ENCODE results near the gene PIP5K1B. TPM values are rescaled to one million over a fixed set of nuclear protein-coding genes. Genes with fewer than 3 reads are reported as not detected.
A peak's percentile ranks its signal among the peaks of the same experiment; 100 is the strongest.

The PIP5K1B gene
- total and polyA plus RNA-seq, 10 of the 15 experiments (the other 5 are each of a cell fraction or from before 2014, with no cell fraction given) = 6.8 to 16.3 (median 10.6) TPM

DNA sequence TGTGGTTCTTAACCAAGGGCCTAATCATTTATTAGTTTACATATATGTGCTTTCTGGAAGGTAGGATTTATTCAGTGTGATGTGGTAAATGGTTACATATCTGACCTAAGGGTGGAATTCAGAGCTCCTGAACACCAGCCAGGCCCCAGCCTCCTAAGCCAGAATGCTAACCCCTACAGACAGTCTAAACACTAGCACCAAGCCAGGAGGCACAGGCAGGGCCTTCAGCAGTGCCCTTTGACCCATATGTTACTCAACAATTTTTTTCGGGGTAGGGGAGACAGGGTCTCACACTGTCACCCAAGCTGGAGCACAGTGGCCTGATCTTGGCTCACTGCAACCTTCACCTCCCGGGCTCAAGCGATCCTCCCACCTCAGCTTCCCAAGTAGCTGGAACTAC is 268.6 kb downstream of the PIP5K1B start:
- intact Hi-C loops (cut with micrococcal nuclease; ENCODE audit: unreplicated experiment) (no loop called here), in situ Hi-C loops (cut with MboI) (no loop called here)
- Histone ChIP-seq H3K9ac (ENCODE audit: control insufficient read depth, insufficient read depth, low read length) (peak overlapping the region; percentile 15; the same call in 1 of the 2 replicates), H3K79me2 (ENCODE audit: control insufficient read depth, insufficient read depth, low read length) (no peaks in the 10 kb centered on the region), H3K36me3 (ENCODE audit: control insufficient read depth in 2 of 2, insufficient read depth in 2 of 2, low read length in 1 of 2) (no peaks in the 10 kb centered on the region), H3K27me3 (replicated peaks in 1 of 2; ENCODE audit: control insufficient read depth in 2 of 2, insufficient read depth in 2 of 2, low read length in 1 of 2) (no peaks in the 10 kb centered on the region), H3K4me2 (ENCODE audit: control insufficient read depth, insufficient read depth) (peak overlapping the region; percentile 85; the same call in 1 of the 2 replicates), H2AFZ (ENCODE audit: control insufficient read depth, low read depth, low read length) (no peak overlapping the region), H3K27ac (ENCODE audit: control insufficient read depth, insufficient read depth) (peak overlapping the region; percentile 66), H4K20me1 (ENCODE audit: control insufficient read depth, insufficient read depth) (no peaks in the 10 kb centered on the region), H3K4me1 (ENCODE audit: control insufficient read depth, insufficient read depth, low read length) (peaks cover 30% of the 10 kb centered on the region), H3K4me3 (peak overlapping the region; percentile 24; the same call in 1 of the 2 replicates), H3K9me3 (replicated peaks; ENCODE audit: control insufficient read depth, insufficient read depth, low read length) (no peaks in the 10 kb centered on the region; the same call in 2 of the 3 replicates)
- no TSS peak for BruUV-seq (replicated peaks)
- WGBS (ENCODE audit: insufficient coverage, insufficient replicate concordance, low lambda C conversion rate, missing lambda C conversion rate) = 94% methylated on average over 3 of the region's 3 CpGs
- peak; percentile 18; the same call in 1 of the 3 replicates for ATAC-seq
- no peak for FAIRE-seq
- ChIA-PET RAD21 (ENCODE audit: unreplicated experiment) (interaction anchor here (1.3 to 4.1 kb wide), 4 partner anchors 9 to 26 kb away, joined by 4 to 29 read pairs (median 22); no protein-coding TSS in a partner anchor), SMC1A (ENCODE audit: uncharacterized antibody, unreplicated experiment) (interaction anchor here (0.9 to 12.2 kb wide), 11 partner anchors 9 to 210 kb away, joined by 3 to 160 read pairs (median 4); no protein-coding TSS in a partner anchor), POLR2A (interaction anchor here (0.9 to 2.8 kb wide), 5 partner anchors 8 to 24 kb away, joined by 3 to 6 read pairs (median 4); no protein-coding TSS in a partner anchor), CTCF (interaction anchor here (1.4 to 5.8 kb wide), 4 partner anchors 8 to 26 kb away, joined by 5 to 23 read pairs (median 10); no protein-coding TSS in a partner anchor)
- DNase-seq (ENCODE audit: low read depth, low spot score) = no peak
- no peak for TF ChIP-seq STAT3 (IDR thresholded peaks at IDR 0.05; ENCODE audit: low read depth, low read length)
- TF ChIP-seq, protein P1, sequence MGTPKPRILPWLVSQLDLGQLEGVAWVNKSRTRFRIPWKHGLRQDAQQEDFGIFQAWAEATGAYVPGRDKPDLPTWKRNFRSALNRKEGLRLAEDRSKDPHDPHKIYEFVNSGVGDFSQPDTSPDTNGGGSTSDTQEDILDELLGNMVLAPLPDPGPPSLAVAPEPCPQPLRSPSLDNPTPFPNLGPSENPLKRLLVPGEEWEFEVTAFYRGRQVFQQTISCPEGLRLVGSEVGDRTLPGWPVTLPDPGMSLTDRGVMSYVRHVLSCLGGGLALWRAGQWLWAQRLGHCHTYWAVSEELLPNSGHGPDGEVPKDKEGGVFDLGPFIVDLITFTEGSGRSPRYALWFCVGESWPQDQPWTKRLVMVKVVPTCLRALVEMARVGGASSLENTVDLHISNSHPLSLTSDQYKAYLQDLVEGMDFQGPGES (IDR thresholded peaks at IDR 0.05) = no peak
- no peak for TF ChIP-seq ESRRA (IDR thresholded peaks at IDR 0.05; ENCODE audit: low read length)
- TF ChIP-seq, protein P2, sequence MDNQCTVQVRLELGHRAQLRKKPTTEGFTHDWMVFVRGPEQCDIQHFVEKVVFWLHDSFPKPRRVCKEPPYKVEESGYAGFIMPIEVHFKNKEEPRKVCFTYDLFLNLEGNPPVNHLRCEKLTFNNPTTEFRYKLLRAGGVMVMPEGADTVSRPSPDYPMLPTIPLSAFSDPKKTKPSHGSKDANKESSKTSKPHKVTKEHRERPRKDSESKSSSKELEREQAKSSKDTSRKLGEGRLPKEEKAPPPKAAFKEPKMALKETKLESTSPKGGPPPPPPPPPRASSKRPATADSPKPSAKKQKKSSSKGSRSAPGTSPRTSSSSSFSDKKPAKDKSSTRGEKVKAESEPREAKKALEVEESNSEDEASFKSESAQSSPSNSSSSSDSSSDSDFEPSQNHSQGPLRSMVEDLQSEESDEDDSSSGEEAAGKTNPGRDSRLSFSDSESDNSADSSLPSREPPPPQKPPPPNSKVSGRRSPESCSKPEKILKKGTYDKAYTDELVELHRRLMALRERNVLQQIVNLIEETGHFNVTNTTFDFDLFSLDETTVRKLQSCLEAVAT (IDR thresholded peaks at IDR 0.05) = no peak
- no peak for TF ChIP-seq BCL11A (IDR thresholded peaks at IDR 0.05; ENCODE audit: low read depth, low read length)
- TF ChIP-seq NFIC (IDR thresholded peaks at IDR 0.05; ENCODE audit: low read depth, low read length) = no peak
- TF ChIP-seq KDM1A (IDR thresholded peaks at IDR 0.05; ENCODE audit: borderline replicate concordance) = no peak
- TF ChIP-seq, protein P3, sequence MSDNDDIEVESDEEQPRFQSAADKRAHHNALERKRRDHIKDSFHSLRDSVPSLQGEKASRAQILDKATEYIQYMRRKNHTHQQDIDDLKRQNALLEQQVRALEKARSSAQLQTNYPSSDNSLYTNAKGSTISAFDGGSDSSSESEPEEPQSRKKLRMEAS (IDR thresholded peaks at IDR 0.05; ENCODE audit: low read depth, low read length) = no peak
- no peak for TF ChIP-seq EGR1 (IDR thresholded peaks at IDR 0.05; ENCODE audit: borderline replicate concordance in 1 of 2, low read depth in 2 of 2, low read length in 2 of 2)
- no peak for TF ChIP-seq GATAD2B (conservative IDR thresholded peaks at IDR 0.05; ENCODE audit: low read depth)
- no peak for TF ChIP-seq PAX8 (IDR thresholded peaks at IDR 0.05)
- no peak for TF ChIP-seq DPF2 (IDR thresholded peaks at IDR 0.05)
- TF ChIP-seq, protein P4, sequence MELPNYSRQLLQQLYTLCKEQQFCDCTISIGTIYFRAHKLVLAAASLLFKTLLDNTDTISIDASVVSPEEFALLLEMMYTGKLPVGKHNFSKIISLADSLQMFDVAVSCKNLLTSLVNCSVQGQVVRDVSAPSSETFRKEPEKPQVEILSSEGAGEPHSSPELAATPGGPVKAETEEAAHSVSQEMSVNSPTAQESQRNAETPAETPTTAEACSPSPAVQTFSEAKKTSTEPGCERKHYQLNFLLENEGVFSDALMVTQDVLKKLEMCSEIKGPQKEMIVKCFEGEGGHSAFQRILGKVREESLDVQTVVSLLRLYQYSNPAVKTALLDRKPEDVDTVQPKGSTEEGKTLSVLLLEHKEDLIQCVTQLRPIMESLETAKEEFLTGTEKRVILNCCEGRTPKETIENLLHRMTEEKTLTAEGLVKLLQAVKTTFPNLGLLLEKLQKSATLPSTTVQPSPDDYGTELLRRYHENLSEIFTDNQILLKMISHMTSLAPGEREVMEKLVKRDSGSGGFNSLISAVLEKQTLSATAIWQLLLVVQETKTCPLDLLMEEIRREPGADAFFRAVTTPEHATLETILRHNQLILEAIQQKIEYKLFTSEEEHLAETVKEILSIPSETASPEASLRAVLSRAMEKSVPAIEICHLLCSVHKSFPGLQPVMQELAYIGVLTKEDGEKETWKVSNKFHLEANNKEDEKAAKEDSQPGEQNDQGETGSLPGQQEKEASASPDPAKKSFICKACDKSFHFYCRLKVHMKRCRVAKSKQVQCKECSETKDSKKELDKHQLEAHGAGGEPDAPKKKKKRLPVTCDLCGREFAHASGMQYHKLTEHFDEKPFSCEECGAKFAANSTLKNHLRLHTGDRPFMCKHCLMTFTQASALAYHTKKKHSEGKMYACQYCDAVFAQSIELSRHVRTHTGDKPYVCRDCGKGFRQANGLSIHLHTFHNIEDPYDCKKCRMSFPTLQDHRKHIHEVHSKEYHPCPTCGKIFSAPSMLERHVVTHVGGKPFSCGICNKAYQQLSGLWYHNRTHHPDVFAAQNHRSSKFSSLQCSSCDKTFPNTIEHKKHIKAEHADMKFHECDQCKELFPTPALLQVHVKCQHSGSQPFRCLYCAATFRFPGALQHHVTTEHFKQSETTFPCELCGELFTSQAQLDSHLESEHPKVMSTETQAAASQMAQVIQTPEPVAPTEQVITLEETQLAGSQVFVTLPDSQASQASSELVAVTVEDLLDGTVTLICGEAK (IDR thresholded peaks at IDR 0.05; ENCODE audit: borderline replicate concordance) = no peak
- TF ChIP-seq SIN3A (IDR thresholded peaks at IDR 0.05; ENCODE audit: low read depth, low read length) = no peak
- TF ChIP-seq ZBTB33 (IDR thresholded peaks at IDR 0.05) = no peak
- no peak for TF ChIP-seq MTA3 (IDR thresholded peaks at IDR 0.05; ENCODE audit: borderline replicate concordance, low read length)
